ENCODE measurements around the gene AKR7A3.

GRCh38 chr1:19306941-19307340 is 18.4 kb upstream of the AKR7A3 start:
- TF ChIP-seq POLR2AphosphoS5 (IDR thresholded peaks at IDR 0.05; ENCODE audit: low read depth, low read length): no peak
- TF ChIP-seq POLR2A (IDR thresholded peaks at IDR 0.05; ENCODE audit: low read depth, low read length): no peak
- no peak for TF ChIP-seq TAF1 (IDR thresholded peaks at IDR 0.05; ENCODE audit: borderline replicate concordance, low read depth, low read length)
